ENCODE results near the gene PAX7. TPM values are rescaled to one million over a fixed set of nuclear protein-coding genes. Genes with fewer than 3 reads are reported as not detected.

Gene PAX7
- total RNA-seq, 2 donors from 2014 or later: not detected

DNA sequence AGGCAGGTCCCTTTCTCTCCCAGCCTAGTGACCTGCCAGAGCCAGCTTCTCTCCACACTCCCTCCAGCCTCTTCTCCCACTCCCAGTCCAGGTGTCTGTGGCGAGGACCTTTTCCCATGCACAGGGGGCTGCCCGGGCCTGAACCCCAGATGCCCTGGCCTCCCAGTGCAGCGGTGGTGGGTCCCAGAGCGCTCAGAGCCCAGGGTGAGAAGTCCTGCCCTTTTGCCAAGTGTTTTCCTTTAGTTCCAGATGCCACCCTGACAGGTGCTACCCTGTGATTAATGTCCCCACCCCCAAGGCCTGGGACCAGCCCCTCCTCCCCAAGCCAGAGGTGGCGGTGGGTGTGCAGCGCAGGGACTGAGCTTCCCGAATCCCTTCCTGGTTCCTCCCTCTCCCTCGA is 90.4 kb downstream of the PAX7 start:
- no peaks in the 10 kb centered on the region for H3K9me3 ChIP-seq (ENCODE audit: control insufficient read depth, low read length, poor library complexity, severe bottlenecking)
- DNase-seq (no peak), ATAC-seq (no peak)
- H3K27ac Mint-ChIP-seq: no peak overlapping the region
- peaks cover 7% of the 10 kb centered on the region for H3K4me1 Mint-ChIP-seq
- H3K36me3 Mint-ChIP-seq (ENCODE audit: low read depth): peaks cover 13% of the 10 kb centered on the region
- H3K27me3 Mint-ChIP-seq: peaks cover 82% of the 10 kb centered on the region
- no peak overlapping the region for H3K4me3 Mint-ChIP-seq

DNA sequence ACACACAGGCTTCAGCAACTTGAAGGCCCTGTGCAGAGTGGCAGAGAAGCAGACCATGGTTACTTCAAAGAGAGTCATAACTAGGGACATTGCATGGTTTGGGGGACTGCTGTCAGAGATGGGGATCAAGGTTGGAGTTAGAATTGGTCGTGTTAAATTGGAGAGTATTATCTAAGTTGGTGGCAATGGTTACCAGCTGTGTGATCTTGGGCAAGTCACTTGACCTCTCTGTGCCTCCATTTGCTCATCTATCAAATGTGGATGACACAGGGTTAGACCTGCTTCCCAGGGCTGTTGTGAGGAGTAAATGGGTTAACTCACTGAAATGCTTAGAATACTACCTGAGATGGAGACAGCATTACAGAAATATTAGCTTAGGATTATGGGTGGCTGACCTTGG is 91.1 kb downstream of the PAX7 start:
- DNase-seq: no peak
- H3K9me3 ChIP-seq (ENCODE audit: control insufficient read depth, low read length, poor library complexity, severe bottlenecking): no peaks in the 10 kb centered on the region
- no peak overlapping the region for H3K27ac Mint-ChIP-seq
- H3K27me3 Mint-ChIP-seq: peaks cover 83% of the 10 kb centered on the region
- no peak overlapping the region for H3K4me3 Mint-ChIP-seq
- no peak for ATAC-seq
- peaks cover 3% of the 10 kb centered on the region for H3K4me1 Mint-ChIP-seq
- H3K36me3 Mint-ChIP-seq (ENCODE audit: low read depth): peaks cover 8% of the 10 kb centered on the region

DNA sequence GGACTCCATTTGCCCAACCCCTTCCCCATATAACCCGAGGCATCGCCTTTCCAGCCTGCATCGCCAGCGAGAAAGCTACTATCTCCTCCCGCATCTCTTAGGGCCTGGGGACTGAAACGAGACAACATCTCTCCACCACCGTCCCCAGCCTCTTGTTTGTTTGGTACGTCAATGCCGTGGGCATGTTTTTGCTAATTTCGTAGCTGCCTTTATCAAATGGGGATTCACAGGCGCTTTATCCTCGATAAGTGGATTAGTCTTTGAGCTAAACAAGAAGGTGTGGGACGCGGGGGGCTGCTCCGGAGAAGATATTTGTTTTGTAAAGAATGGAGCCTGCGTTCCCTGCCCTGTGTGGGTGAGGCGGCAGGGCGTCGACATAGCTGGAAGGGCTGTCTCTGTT is 91.6 kb downstream of the PAX7 start:
- H3K36me3 Mint-ChIP-seq (ENCODE audit: low read depth): peaks cover 13% of the 10 kb centered on the region
- H3K9me3 ChIP-seq (ENCODE audit: control insufficient read depth, low read length, poor library complexity, severe bottlenecking): no peaks in the 10 kb centered on the region
- DNase-seq (no peak), ATAC-seq (no peak)
- no peak overlapping the region for H3K27ac Mint-ChIP-seq
- peaks cover 87% of the 10 kb centered on the region for H3K27me3 Mint-ChIP-seq
- H3K4me3 Mint-ChIP-seq: no peak overlapping the region
- H3K4me1 Mint-ChIP-seq: peaks cover 3% of the 10 kb centered on the region

DNA sequence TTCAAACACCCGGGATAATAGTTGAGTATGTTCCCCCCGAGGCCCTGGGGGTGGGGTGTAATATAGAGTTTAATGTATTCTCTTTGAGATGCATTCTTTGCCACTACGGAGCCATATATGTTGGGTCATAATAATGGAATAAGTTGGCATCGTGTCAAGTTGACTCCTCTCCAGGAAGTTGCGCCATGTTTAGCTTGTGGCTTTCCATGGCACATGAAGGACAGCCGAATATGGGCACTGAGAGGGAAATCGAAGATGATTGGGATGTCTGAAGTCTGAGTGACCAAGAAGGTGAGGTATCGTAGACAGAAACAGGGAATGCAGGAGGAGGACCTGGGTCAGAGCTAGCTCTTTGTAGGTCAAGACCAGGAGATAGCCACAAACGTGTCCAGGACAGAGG is 92.6 kb downstream of the PAX7 start:
- Mint-ChIP-seq H3K27ac (no peak overlapping the region), H3K4me3 (no peak overlapping the region), H3K36me3 (ENCODE audit: low read depth) (peaks cover 11% of the 10 kb centered on the region), H3K27me3 (peaks cover 87% of the 10 kb centered on the region), H3K4me1 (no peaks in the 10 kb centered on the region)
- no peaks in the 10 kb centered on the region for H3K9me3 ChIP-seq (ENCODE audit: control insufficient read depth, low read length, poor library complexity, severe bottlenecking)
- DNase-seq (no peak), ATAC-seq (no peak)

DNA sequence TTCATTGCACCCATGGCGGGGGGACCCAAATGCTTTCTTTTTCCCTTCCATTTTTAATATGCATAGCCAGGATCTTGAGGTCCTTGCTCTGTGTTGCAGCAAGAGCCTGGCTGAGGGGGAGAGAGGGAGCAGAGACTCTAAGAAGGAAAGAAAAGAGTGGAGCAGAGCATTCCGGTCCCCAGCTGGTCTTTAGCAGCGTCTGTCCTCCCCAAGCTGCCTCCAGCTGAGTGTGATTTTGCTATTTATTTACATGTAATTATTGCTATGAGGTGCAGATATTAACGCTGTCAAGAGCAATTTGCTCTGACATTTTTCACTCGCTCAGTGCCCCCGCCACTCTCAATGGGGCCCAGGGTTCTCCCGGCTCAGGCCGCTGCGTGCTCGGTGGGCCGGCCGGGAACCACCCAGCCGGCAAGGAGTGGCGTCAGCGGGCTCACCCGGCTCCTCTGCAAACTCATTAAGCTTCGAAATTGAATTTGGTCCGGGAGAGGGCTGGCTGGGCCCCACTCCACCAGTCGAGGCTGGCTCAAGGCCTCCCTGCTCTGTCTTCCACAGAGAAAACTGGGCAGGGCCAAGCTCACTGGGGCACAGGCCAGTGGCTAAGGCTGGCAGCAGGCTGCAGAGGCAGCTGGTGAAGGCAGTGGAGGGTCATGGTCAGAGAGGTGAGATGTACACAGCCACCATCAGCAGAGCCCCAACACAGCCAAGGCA is 93.2 kb downstream of the PAX7 start:
- ATAC-seq: no peak
- no peaks in the 10 kb centered on the region for H3K9me3 ChIP-seq (ENCODE audit: control insufficient read depth, low read length, poor library complexity, severe bottlenecking)
- H3K27ac Mint-ChIP-seq: no peak overlapping the region
- DNase-seq: no peak
- H3K36me3 Mint-ChIP-seq (ENCODE audit: low read depth): peaks cover 11% of the 10 kb centered on the region
- peaks cover 86% of the 10 kb centered on the region for H3K27me3 Mint-ChIP-seq
- no peaks in the 10 kb centered on the region for H3K4me1 Mint-ChIP-seq
- H3K4me3 Mint-ChIP-seq: no peak overlapping the region

DNA sequence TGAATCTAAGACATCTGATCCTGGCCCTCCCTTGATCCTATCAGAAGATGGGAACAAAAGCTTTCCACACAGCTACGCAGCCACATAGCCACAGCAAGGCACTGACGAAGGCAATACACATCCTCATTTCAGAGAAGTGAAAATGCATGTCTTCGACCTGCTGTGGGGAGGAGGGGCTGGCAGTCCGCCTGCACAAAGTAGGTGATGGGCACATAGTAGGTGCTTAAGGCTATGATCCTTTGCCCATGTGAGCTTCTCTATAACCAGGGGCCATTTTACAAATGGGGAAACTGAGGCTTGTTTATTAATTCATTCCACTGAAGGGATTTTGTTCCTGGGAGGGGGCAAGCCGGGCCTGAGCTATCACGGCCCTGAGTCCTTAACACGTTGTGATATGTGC is 94.2 kb downstream of the PAX7 start:
- Mint-ChIP-seq H3K27me3 (peaks cover 86% of the 10 kb centered on the region), H3K4me3 (no peak overlapping the region), H3K36me3 (ENCODE audit: low read depth) (peaks cover 11% of the 10 kb centered on the region), H3K27ac (no peak overlapping the region), H3K4me1 (no peaks in the 10 kb centered on the region)
- DNase-seq (no peak), ATAC-seq (no peak)
- H3K9me3 ChIP-seq (ENCODE audit: control insufficient read depth, low read length, poor library complexity, severe bottlenecking): no peaks in the 10 kb centered on the region

DNA sequence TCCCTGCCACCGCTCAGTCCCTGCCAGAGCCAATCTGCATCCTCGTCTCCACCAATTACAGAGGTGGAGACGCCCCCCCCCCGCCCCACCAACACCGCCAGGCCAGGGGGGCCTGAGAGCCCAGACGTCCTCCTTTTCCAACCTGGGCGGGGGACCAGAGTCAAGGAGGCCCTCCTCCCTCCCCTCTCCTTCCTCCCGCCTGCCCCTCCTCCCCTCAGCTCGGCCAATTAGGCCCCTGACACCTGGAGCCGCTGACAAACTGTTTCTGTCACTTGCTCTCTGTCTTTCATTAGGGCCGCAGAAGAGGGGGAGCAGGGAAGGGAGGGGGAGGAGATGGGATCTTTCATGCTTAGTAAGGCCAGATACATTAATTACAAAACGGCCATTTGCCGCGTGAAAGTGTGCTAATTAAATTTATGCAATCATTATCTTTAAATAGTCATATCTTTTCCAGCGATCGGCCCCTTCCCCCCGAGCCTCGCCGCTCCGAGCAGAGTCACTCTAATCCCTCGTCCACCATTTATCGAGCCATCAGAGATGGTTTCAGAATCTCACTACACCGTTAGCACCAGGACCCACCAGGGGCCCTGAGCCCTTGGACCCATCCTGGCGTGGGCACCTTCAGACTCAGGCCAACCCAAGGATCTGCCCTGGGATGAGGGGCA is 94.7 kb downstream of the PAX7 start:
- DNase-seq (no peak), ATAC-seq (no peak)
- H3K9me3 ChIP-seq (ENCODE audit: control insufficient read depth, low read length, poor library complexity, severe bottlenecking): no peaks in the 10 kb centered on the region
- no peak overlapping the region for H3K27ac Mint-ChIP-seq
- no peaks in the 10 kb centered on the region for H3K4me1 Mint-ChIP-seq
- H3K4me3 Mint-ChIP-seq: no peak overlapping the region
- H3K27me3 Mint-ChIP-seq: peaks cover 82% of the 10 kb centered on the region
- peaks cover 9% of the 10 kb centered on the region for H3K36me3 Mint-ChIP-seq (ENCODE audit: low read depth)

DNA sequence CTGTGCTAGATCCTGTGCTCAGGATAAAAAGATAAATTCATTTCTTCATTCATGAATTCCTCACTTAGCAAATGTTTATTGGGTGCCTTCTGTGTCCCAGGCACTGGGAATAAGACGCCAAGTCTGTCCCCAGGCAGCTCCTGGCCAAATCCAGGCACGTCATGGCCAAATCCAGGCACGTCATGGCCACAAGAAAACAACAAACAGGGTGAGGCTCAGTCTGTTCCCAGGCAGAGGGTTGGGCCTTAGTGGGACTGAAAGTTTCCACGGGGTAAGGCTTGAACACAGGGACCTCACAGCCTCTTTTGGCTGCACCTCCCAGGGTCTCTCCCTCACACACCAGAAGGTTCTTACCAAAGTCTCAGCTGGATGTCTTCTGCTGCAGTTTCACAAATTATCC is 95.7 kb downstream of the PAX7 start:
- DNase-seq (no peak), ATAC-seq (no peak)
- H3K9me3 ChIP-seq (ENCODE audit: control insufficient read depth, low read length, poor library complexity, severe bottlenecking): no peaks in the 10 kb centered on the region
- H3K27ac Mint-ChIP-seq: no peak overlapping the region
- H3K36me3 Mint-ChIP-seq (ENCODE audit: low read depth): peaks cover 5% of the 10 kb centered on the region
- H3K4me3 Mint-ChIP-seq: no peak overlapping the region
- no peaks in the 10 kb centered on the region for H3K4me1 Mint-ChIP-seq
- peaks cover 74% of the 10 kb centered on the region for H3K27me3 Mint-ChIP-seq

DNA sequence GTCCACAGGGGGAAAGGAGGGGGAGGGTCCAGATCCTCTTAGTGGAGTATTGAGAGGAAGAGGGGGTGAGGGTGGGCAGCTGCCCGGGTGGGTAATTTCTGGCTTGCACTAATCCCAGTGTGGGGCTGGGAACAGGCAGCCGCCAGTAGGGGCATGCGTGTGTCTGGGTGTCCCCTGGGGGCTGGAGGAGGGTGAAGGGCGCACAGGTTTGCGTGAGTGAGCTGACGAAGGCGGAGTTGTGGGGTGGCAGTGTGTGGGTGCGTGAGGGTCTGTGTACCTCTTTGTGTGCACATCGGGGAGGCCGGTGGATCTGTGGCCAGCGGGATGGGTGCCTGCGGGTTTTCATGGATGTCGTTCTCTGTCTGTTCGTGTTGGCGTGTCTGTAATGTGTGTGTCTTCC is 97.3 kb downstream of the PAX7 start:
- Mint-ChIP-seq H3K4me3 (no peak overlapping the region), H3K27ac (no peak overlapping the region), H3K36me3 (ENCODE audit: low read depth) (peaks cover 5% of the 10 kb centered on the region), H3K27me3 (peaks cover 74% of the 10 kb centered on the region), H3K4me1 (peaks cover 3% of the 10 kb centered on the region)
- no peaks in the 10 kb centered on the region for H3K9me3 ChIP-seq (ENCODE audit: control insufficient read depth, low read length, poor library complexity, severe bottlenecking)
- ATAC-seq: no peak
- no peak for DNase-seq

DNA sequence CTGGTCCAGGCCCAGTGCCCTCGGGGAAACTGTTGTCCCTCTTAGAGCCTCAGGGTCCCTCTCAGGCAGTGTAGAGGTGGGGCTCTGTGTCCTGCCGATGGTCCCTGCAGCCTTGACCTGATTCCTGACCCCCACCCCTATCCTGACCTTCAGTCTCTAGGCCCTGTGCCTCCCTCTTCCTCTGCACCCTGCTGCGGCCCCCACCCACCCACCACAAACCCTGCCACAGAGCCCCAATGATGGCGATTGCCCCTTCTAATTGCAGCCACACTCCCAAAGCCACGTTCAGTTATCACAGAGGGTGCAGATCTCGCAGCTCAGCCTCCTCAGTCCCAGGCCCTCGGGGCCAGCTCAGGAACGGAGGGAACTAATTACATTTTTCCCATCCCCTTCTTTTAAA is 99.7 kb downstream of the PAX7 start:
- DNase-seq: no peak
- H3K36me3 Mint-ChIP-seq (ENCODE audit: low read depth): peaks cover 11% of the 10 kb centered on the region
- peaks cover 80% of the 10 kb centered on the region for H3K27me3 Mint-ChIP-seq
- peaks cover 3% of the 10 kb centered on the region for H3K4me1 Mint-ChIP-seq
- no peaks in the 10 kb centered on the region for H3K9me3 ChIP-seq (ENCODE audit: control insufficient read depth, low read length, poor library complexity, severe bottlenecking)
- H3K4me3 Mint-ChIP-seq: no peak overlapping the region
- ATAC-seq: no peak
- H3K27ac Mint-ChIP-seq: no peak overlapping the region

DNA sequence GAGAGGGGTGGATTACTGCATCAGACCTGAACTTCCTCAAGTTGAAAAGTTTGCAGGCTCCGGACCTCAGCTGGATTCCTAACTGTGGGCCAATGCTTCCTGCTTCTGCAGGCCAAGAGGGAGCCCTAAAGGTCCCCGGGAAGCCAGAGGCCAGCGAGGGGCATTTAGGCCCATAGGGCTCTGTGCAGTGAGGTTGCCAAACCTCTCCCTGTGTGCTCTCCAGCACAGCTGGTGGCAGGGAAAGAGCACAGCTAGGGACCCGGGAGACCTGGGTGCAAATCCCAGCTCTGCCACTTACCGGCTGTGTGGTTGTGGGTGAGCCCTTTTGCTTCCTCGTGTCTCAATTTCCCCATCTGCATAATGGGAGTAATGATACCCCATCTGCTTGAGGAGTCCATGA is 100.5 kb downstream of the PAX7 start:
- no peak overlapping the region for H3K4me3 Mint-ChIP-seq

DNA sequence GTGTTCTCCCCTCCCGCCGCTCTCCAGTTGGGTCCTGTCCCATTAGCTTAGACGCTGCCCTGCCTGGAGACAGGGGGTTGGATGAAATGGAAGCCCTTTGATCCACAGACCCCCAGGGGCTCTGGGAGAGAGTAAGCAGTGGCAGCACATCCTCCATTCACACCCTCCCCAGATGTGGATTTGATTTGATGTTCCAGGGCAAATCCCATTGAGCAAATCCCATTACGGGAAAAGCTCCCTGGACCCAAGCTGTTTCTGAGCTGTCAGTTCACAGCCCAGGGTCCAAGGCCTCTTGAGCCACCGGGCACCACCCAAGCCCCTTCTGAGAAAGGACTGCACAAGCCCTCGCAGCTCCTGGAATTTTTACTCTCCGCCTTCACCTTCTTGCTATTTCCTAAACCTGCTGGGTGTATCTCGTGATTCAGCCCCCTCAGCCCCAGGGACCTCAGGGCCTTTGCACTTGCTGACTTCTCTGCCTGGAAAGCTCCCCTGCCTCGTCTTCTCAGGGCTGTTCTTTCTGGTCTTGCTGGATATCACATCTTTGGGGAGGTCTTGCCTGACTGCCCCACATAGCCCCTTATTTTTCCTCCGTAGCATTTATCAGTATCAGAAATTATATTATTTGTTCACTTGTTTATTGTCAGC is 101.1 kb downstream of the PAX7 start:
- DNase-seq (no peak), ATAC-seq (no peak)
- H3K4me1 Mint-ChIP-seq: peaks cover 3% of the 10 kb centered on the region
- H3K36me3 Mint-ChIP-seq (ENCODE audit: low read depth): peaks cover 11% of the 10 kb centered on the region
- H3K4me3 Mint-ChIP-seq: no peak overlapping the region
- H3K27me3 Mint-ChIP-seq: peaks cover 74% of the 10 kb centered on the region
- no peaks in the 10 kb centered on the region for H3K9me3 ChIP-seq (ENCODE audit: control insufficient read depth, low read length, poor library complexity, severe bottlenecking)
- no peak overlapping the region for H3K27ac Mint-ChIP-seq

More for the DNA sequence above, 100.5 kb downstream of the PAX7 start:
- Mint-ChIP-seq H3K4me1 (peaks cover 3% of the 10 kb centered on the region), H3K27ac (no peak overlapping the region), H3K36me3 (ENCODE audit: low read depth) (peaks cover 11% of the 10 kb centered on the region), H3K27me3 (peaks cover 80% of the 10 kb centered on the region)
- no peaks in the 10 kb centered on the region for H3K9me3 ChIP-seq (ENCODE audit: control insufficient read depth, low read length, poor library complexity, severe bottlenecking)
- ATAC-seq (no peak), DNase-seq (no peak)

DNA sequence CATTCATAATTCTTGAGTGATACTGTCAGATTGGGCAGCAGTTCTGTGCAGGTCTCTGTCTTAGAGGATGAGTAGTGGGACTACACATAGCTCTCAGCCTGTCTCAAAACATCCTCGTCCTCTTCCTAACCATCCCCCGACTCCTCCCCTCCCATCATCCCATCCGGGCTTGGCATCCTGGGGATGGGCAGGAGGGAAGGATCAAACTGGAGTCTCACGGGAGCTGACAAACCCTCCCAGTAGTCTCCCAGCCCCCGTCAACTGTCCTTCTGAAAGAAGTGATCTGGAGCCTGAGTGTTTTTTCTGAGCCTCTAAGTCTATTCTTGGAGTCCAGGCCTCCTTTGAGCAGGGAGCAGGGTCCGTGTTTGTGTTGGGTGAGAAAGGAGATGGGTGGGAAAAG is 102.0 kb downstream of the PAX7 start:
- no peak for ATAC-seq
- H3K36me3 Mint-ChIP-seq (ENCODE audit: low read depth): peaks cover 6% of the 10 kb centered on the region
- H3K4me1 Mint-ChIP-seq: peaks cover 3% of the 10 kb centered on the region
- H3K27me3 Mint-ChIP-seq: peaks cover 64% of the 10 kb centered on the region
- no peaks in the 10 kb centered on the region for H3K9me3 ChIP-seq (ENCODE audit: control insufficient read depth, low read length, poor library complexity, severe bottlenecking)
- no peak overlapping the region for H3K27ac Mint-ChIP-seq
- DNase-seq: no peak
- no peak overlapping the region for H3K4me3 Mint-ChIP-seq
